ENCODE data around the gene RUNX1.
A peak's percentile ranks its signal among the peaks of the same experiment; 100 is the strongest.

The RUNX1 gene

GRCh38 chr21:35028451-35028978 lies 20.6 kb downstream of the RUNX1 start:
- Histone ChIP-seq H3K36me3 (ENCODE audit: control insufficient read depth, insufficient read depth, low read length) (no peaks in the 10 kb centered on the region), H3K27me3 (replicated peaks; ENCODE audit: control insufficient read depth, insufficient read depth, low read length) (no peaks in the 10 kb centered on the region), H3K4me3 (replicated peaks; ENCODE audit: low read depth, low read length) (no peak overlapping the region)
- no peak for DNase-seq (ENCODE audit: extremely low read depth, insufficient read length)
- TF ChIP-seq, protein P1, sequence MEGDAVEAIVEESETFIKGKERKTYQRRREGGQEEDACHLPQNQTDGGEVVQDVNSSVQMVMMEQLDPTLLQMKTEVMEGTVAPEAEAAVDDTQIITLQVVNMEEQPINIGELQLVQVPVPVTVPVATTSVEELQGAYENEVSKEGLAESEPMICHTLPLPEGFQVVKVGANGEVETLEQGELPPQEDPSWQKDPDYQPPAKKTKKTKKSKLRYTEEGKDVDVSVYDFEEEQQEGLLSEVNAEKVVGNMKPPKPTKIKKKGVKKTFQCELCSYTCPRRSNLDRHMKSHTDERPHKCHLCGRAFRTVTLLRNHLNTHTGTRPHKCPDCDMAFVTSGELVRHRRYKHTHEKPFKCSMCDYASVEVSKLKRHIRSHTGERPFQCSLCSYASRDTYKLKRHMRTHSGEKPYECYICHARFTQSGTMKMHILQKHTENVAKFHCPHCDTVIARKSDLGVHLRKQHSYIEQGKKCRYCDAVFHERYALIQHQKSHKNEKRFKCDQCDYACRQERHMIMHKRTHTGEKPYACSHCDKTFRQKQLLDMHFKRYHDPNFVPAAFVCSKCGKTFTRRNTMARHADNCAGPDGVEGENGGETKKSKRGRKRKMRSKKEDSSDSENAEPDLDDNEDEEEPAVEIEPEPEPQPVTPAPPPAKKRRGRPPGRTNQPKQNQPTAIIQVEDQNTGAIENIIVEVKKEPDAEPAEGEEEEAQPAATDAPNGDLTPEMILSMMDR (IDR thresholded peaks at IDR 0.05; ENCODE audit: insufficient read depth, low read length, poor library complexity, severe bottlenecking), result no peak

DNA sequence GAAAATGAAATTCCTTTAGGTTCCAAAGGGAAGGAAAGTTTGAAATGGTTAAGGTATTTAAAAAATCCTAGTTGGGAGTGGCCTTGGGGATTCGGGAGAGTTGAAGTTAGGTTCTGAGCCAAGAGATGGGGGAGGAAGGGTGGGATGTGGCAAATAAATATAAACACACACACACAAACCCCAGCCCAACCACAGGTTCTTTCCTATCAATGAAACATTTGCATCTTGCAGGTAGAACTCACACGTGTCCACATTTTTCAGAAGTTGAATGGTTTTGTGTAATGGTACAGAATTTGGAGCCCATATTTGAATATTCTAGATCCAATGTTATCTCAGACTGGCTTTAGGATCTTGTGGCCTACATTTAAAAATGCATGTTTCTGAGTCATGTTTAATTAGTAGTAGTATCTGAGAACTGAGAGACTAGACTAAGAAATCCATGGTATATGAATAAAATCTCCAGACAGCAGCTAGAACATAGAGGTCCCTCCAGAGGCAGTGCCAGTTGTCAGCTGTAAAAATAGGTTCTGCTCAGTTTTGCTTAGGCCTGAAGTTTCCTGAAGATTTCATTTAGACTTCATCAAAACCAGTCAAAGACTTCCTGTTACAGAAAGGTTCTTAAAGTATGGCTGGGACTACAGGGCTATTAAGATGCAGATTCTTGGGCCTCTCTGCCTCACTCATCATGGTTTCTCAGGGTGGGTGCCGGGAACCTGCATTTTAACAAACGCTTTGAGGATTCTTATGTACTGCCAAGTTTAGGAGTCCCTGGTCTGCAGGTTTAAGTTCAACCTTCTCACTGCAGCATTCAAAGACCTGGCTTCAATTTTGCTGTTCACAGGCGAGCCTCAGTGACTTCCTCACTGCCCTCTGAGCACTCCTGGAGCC lies 21.3 kb downstream of the RUNX1 start:
- no peak overlapping the region for H3K4me3 ChIP-seq (replicated peaks; ENCODE audit: low read depth, low read length)
- TF ChIP-seq, protein P1 (IDR thresholded peaks at IDR 0.05; ENCODE audit: insufficient read depth, low read length, poor library complexity, severe bottlenecking), result no peak
- no peaks in the 10 kb centered on the region for H3K27me3 ChIP-seq (replicated peaks; ENCODE audit: control insufficient read depth, insufficient read depth, low read length)
- DNase-seq (ENCODE audit: extremely low read depth, insufficient read length), result no peak
- H3K36me3 ChIP-seq (ENCODE audit: control insufficient read depth, insufficient read depth, low read length), result no peaks in the 10 kb centered on the region

DNA sequence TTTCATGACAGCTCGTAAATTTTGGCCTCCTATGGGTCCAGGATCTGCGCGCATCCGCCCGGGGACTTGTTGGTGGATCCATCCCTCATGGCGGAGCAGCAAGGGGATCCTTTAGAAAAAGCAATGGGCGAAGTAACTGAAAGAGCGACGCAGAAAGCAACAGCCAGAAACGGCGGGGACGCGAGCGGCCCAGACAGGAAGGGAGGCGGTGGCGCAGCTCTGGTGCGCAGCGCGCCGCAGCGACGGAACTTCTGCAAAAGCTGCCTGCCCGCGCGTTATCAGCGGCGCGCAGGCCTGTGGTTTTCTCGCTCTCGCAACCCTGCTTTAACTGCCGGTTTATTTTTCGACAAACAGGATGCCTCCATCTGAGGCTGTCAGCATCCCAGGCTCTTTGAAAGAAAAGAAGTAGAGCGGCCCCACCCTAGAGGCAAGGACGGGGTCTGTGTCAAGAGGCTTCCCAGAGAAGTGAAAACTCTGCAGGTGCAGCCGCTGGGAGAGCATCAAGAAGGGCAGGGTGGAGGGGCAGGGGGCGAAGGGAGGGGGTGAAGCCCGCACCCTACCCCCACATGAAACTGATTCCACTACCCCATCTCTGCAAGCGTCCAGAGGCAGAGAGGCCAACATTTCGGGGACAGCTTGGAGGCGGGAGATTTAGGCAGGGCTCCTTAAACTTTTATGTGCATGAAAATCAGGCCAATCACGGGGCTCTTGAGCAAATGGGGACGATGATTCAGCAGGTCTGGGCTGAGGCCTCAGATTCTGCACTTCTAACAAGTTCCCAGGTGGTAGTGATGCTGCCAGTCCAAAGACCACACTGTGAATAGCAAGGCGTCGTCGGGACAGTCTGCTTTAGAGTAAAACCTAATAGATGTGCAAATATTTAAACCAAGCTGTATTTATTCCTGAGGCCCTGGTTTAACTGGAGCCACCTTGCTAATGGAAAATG lies 22.2 kb downstream of the RUNX1 start:
- peak; percentile 88 for DNase-seq (ENCODE audit: extremely low read depth, insufficient read length)
- H3K36me3 ChIP-seq (ENCODE audit: control insufficient read depth, insufficient read depth, low read length), result no peaks in the 10 kb centered on the region
- H3K27me3 ChIP-seq (replicated peaks; ENCODE audit: control insufficient read depth, insufficient read depth, low read length), result no peaks in the 10 kb centered on the region
- peak overlapping the region; percentile 47 for H3K4me3 ChIP-seq (replicated peaks; ENCODE audit: low read depth, low read length)
- TF ChIP-seq, protein P1 (IDR thresholded peaks at IDR 0.05; ENCODE audit: insufficient read depth, low read length, poor library complexity, severe bottlenecking), result no peak

DNA sequence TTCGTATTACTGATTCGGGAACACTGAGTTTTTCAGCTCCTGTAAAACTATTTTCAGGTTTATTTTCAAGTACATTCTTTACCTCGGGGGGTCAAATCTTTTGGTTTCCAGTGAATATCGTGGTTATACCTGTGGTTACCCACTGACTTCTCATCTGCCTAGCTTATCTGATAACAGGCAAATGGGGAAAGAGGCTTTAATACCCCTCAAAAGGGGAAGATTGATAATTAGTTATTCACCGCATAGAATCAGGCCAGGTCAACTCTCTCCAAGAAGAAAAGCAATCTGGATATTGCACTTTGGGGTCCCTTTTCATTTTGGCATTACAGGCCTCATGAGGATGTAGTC lies 23.0 kb downstream of the RUNX1 start:
- Histone ChIP-seq H3K4me3 (replicated peaks; ENCODE audit: low read depth, low read length) (no peak overlapping the region), H3K27me3 (replicated peaks; ENCODE audit: control insufficient read depth, insufficient read depth, low read length) (no peaks in the 10 kb centered on the region), H3K36me3 (ENCODE audit: control insufficient read depth, insufficient read depth, low read length) (no peaks in the 10 kb centered on the region)
- DNase-seq (ENCODE audit: extremely low read depth, insufficient read length), result no peak
- TF ChIP-seq, protein P1 (IDR thresholded peaks at IDR 0.05; ENCODE audit: insufficient read depth, low read length, poor library complexity, severe bottlenecking), result no peak

DNA sequence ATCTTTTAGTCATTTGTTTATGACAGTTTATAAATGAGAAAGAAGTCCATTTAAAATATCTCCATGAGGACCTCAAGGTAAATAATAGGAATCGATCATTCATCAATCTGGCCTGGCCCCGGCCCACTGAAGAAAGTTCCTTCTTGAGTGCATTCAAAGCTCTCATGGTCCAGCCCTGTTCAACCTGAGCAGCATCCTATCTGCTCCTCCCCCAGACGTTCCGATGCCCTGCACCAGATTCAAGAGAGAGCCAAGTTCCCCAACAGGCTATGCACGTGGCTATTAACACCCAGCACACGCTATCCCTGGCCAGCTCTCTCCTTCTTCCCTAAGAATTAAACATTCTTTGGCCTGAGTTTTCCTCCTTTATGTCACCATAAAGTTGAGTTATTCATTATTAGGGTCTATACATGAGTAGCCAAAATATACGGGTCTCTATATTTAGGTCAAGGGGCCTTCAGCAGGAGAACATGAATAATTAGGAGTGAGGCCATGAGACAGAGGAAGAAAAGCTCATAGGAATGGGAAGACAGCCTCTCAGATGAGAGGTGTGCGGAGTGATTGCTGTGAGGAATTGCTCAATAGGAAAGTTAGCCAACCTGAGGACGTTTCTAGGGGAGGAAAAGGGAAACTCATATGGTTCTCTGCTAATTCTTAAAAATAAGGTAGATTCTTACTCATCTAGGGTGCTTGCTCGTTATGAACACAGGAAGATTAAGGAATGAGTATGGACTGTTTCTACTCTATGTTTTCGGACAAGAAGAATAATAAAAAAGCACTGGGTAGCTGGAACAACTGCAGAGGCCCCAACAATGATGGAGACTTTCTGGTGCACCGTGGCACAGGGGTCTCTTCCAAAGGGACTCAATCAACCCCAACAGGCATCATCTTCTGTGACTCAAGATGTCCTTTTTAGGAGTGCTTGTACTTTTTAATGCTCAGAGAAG lies 23.6 kb downstream of the RUNX1 start:
- H3K36me3 ChIP-seq (ENCODE audit: control insufficient read depth, insufficient read depth, low read length), result no peaks in the 10 kb centered on the region
- H3K27me3 ChIP-seq (replicated peaks; ENCODE audit: control insufficient read depth, insufficient read depth, low read length), result no peaks in the 10 kb centered on the region
- TF ChIP-seq, protein P1 (IDR thresholded peaks at IDR 0.05; ENCODE audit: insufficient read depth, low read length, poor library complexity, severe bottlenecking), result no peak
- no peak for DNase-seq (ENCODE audit: extremely low read depth, insufficient read length)
- H3K4me3 ChIP-seq (replicated peaks; ENCODE audit: low read depth, low read length), result no peak overlapping the region
